H9 (cell line): ENCODE results near the gene SPRED2. TPM values are rescaled to one million over a fixed set of nuclear protein-coding genes. Genes with fewer than 3 reads are reported as not detected.

Source experiments
- DNase-seq: peaks from one replicate; pipeline ENCODE4 v3.0.0-alpha.2; 2017
- H2AFZ ChIP-seq: one replicate; pipeline ENCODE4 v1.6.1; 2013; ENCODE audit warnings: mild to moderate bottlenecking, low read length, control low read depth, moderate library complexity
- H2AK5ac ChIP-seq: 2 replicates; pipeline ENCODE4 v1.6.1; 2013; ENCODE audit warnings: low read length, control low read depth, mixed read lengths; ENCODE audit not compliant: insufficient read length
- H2BK120ac ChIP-seq: one replicate; pipeline ENCODE4 v1.6.1; 2013; ENCODE audit warnings: low read depth, mild to moderate bottlenecking, low read length, control low read depth, inconsistent platforms; ENCODE audit not compliant: poor library complexity, severe bottlenecking
- H2BK12ac ChIP-seq: 2 replicates; pipeline ENCODE4 v1.6.1; 2013; ENCODE audit warnings: low read length, control low read depth, mixed read lengths, low read depth; ENCODE audit not compliant: insufficient read length
- H2BK15ac ChIP-seq: 2 replicates; pipeline ENCODE4 v1.6.1; 2013; ENCODE audit warnings: low read depth, low read length, control low read depth
- H2BK20ac ChIP-seq: one replicate; pipeline ENCODE4 v1.6.1; 2013; ENCODE audit warnings: low read depth, mild to moderate bottlenecking, low read length, control low read depth, inconsistent platforms; ENCODE audit not compliant: poor library complexity, severe bottlenecking
- H2BK5ac ChIP-seq: 2 replicates; pipeline ENCODE4 v1.6.1; 2013; ENCODE audit warnings: low read length, control low read depth, mixed read lengths; ENCODE audit not compliant: insufficient read length
- H3K14ac ChIP-seq: 2 replicates; pipeline ENCODE4 v1.6.1; 2013; ENCODE audit warnings: low read length, control low read depth; ENCODE audit not compliant: insufficient read depth
- H3K18ac ChIP-seq: 2 replicates; pipeline ENCODE4 v1.6.1; 2013; ENCODE audit warnings: low read depth, mild to moderate bottlenecking, mixed read lengths, low read length, control low read depth; ENCODE audit not compliant: insufficient read length
- H3K23ac ChIP-seq: 2 replicates; pipeline ENCODE4 v1.6.1; 2013; ENCODE audit warnings: low read length, control low read depth, mixed read lengths, low read depth; ENCODE audit not compliant: insufficient read length
- H3K23me2 ChIP-seq: 2 replicates; pipeline ENCODE4 v1.6.1; 2013; ENCODE audit warnings: low read depth, mild to moderate bottlenecking, mixed read lengths, low read length, control low read depth; ENCODE audit not compliant: insufficient read length, poor library complexity, severe bottlenecking
- H3K27ac ChIP-seq: 2 replicates; pipeline ENCODE4 v1.5.1; 2013; ENCODE audit warnings: low read length, control low read depth, mixed read lengths, low read depth; ENCODE audit not compliant: insufficient read length
- H3K27me3 ChIP-seq: 2 replicates; pipeline ENCODE4 v1.6.1; 2013; ENCODE audit warnings: low read length, control low read depth, inconsistent platforms; ENCODE audit not compliant: insufficient read depth
- H3K4ac ChIP-seq: 2 replicates; pipeline ENCODE4 v1.6.1; 2013; ENCODE audit warnings: low read depth, mild to moderate bottlenecking, control low read depth, inconsistent platforms, low read length, moderate library complexity
- H3K4me1 ChIP-seq: 2 replicates; pipeline ENCODE4 v1.6.1; 2013; ENCODE audit warnings: low read length, control low read depth, inconsistent platforms; ENCODE audit not compliant: insufficient read depth
- H3K4me2 ChIP-seq: 2 replicates; pipeline ENCODE4 v1.6.1; 2013; ENCODE audit warnings: low read length, control low read depth, mixed read lengths; ENCODE audit not compliant: insufficient read length, insufficient read depth
- H3K56ac ChIP-seq: 2 replicates; pipeline ENCODE4 v1.6.1; 2013; ENCODE audit warnings: low read depth, mild to moderate bottlenecking, mixed read lengths, low read length, control low read depth; ENCODE audit not compliant: insufficient read length
- H3K79me1 ChIP-seq: 2 replicates; pipeline ENCODE4 v1.6.1; 2013; ENCODE audit warnings: low read depth, mild to moderate bottlenecking, moderate library complexity, low read length, control low read depth, inconsistent platforms; ENCODE audit not compliant: insufficient read depth, poor library complexity, severe bottlenecking
- H3K79me2 ChIP-seq: 2 replicates; pipeline ENCODE4 v1.6.1; 2013; ENCODE audit warnings: low read length, control low read depth, inconsistent platforms; ENCODE audit not compliant: insufficient read depth
- H3K9ac ChIP-seq: 2 replicates; pipeline ENCODE4 v1.6.1; 2013; ENCODE audit warnings: low read length, control low read depth, mixed read lengths; ENCODE audit not compliant: insufficient read length; ENCODE audit errors: extremely low read depth
- H3K9me3 ChIP-seq: one replicate; pipeline ENCODE4 v1.6.1; 2013; ENCODE audit warnings: low read depth, low read length, inconsistent platforms; ENCODE audit not compliant: control insufficient read depth
- H3T11ph ChIP-seq: one replicate; pipeline ENCODE4 v1.6.1; 2013; ENCODE audit warnings: mild to moderate bottlenecking, low read length, control low read depth, inconsistent platforms
- H4K20me1 ChIP-seq: one replicate; pipeline ENCODE4 v1.6.1; 2013; ENCODE audit not compliant: control insufficient read depth, insufficient read length, insufficient read depth
- H4K5ac ChIP-seq: 2 replicates; pipeline ENCODE4 v1.6.1; 2013; ENCODE audit warnings: low read depth, mild to moderate bottlenecking, mixed read lengths, low read length, control low read depth; ENCODE audit not compliant: insufficient read length
- H4K8ac ChIP-seq: replicated peaks from 2 replicates; pipeline ENCODE4 v1.6.1; 2013; ENCODE audit warnings: low read length, control low read depth, mixed read lengths, low read depth; ENCODE audit not compliant: insufficient read length
- H4K91ac ChIP-seq: 2 replicates; pipeline ENCODE4 v1.6.1; 2013; ENCODE audit warnings: low read depth, mild to moderate bottlenecking, moderate library complexity, mixed read lengths, low read length, control low read depth; ENCODE audit not compliant: insufficient read length
- H3K27ac Mint-ChIP-seq, 3 experiments: 2 replicates in 2 of 3; 3 replicates in 1 of 3; pipeline ENCODE4 v1.8.0; 2020 to 2021; ENCODE audit warnings: mixed read lengths in 3 of 3, mild to moderate bottlenecking in 1 of 3, moderate library complexity in 1 of 3
- H3K27me3 Mint-ChIP-seq: 2 replicates; pipeline ENCODE4 v1.8.0; 2021; ENCODE audit warnings: low read depth, mild to moderate bottlenecking, moderate library complexity, mixed read lengths
- H3K36me3 Mint-ChIP-seq, 3 experiments: 2 replicates in 2 of 3; 3 replicates in 1 of 3; pipeline ENCODE4 v1.8.0; 2020 to 2021; ENCODE audit warnings: low read depth in 3 of 3, mixed read lengths in 3 of 3; ENCODE audit not compliant: insufficient read depth in 1 of 3
- H3K4me1 Mint-ChIP-seq, 2 experiments: 2 replicates each; pipeline ENCODE4 v1.8.0; 2020; ENCODE audit warnings: mixed read lengths in 2 of 2
- H3K4me3 Mint-ChIP-seq, 2 experiments: 2 replicates in 1 of 2; 3 replicates in 1 of 2; pipeline ENCODE4 v1.8.0; 2020 to 2021; ENCODE audit warnings: mild to moderate bottlenecking in 2 of 2, mixed read lengths in 2 of 2, moderate library complexity in 1 of 2
- H3K9me3 Mint-ChIP-seq, 2 experiments: 2 replicates in 1 of 2; 3 replicates in 1 of 2; pipeline ENCODE4 v1.8.0; 2020; ENCODE audit warnings: mild to moderate bottlenecking in 2 of 2, mixed read lengths in 2 of 2, moderate library complexity in 1 of 2
- CTCF ChIP-seq: fragments of 200-600 bp; sonication (generic); conservative IDR thresholded peaks from 3 replicates; pipeline ENCODE4 v1.8.0; 2021; ENCODE audit warnings: antibody characterized with exemption, mild to moderate bottlenecking
- WGBS: extraction: QIAGEN DNeasy Blood & Tissue Kit; methylation state at CpG from one replicate; pipeline ENCODE4 v1.1.7; 2013; ENCODE audit warnings: missing lambda C conversion rate, low lambda C conversion rate, mixed read lengths; ENCODE audit not compliant: insufficient read length; ENCODE audit errors: extremely low coverage; 5-methylcytosine and 5-hydroxymethylcytosine counted together
- total RNA-seq: library from RNA; stranded (reverse); gene quantifications from 2 replicates; pipeline ENCODE4 v1.2.1, GENCODE V29; 2021

The SPRED2 gene
- total RNA-seq, 1 experiment from 2014 or later = 23.5 TPM

GRCh38 chr2:65477590-65477989 is 45.2 kb upstream of the SPRED2 start:
- H3K27me3 ChIP-seq = no peaks in the 10 kb centered on the region
- H4K91ac ChIP-seq = no peak overlapping the region
- H3K79me2 ChIP-seq = no peaks in the 10 kb centered on the region
- H2AK5ac ChIP-seq = no peak overlapping the region
- H3K56ac ChIP-seq = no peak overlapping the region
- no peak overlapping the region for H2BK20ac ChIP-seq
- no peak overlapping the region for H4K5ac ChIP-seq
- H3K23ac ChIP-seq = no peak overlapping the region
- H3K14ac ChIP-seq = no peak overlapping the region
- H3T11ph ChIP-seq = no peak overlapping the region
- no peak overlapping the region for H2AFZ ChIP-seq
- Mint-ChIP-seq H3K27me3 (peaks cover 35% of the 10 kb centered on the region), H3K9me3 (no peaks in the 10 kb centered on the region; a peak in 1 of 5 replicates), H3K4me3 (no peak overlapping the region), H3K4me1 (peaks cover 8 to 9% of the 10 kb centered on the region in 2 experiments; a peak in 3 of 4 replicates), H3K27ac (no peak overlapping the region), H3K36me3 (no peaks in the 10 kb centered on the region)
- no peak overlapping the region for H3K4me2 ChIP-seq
- WGBS = no CpG with 5 or more reads among the region's 4 CpGs
- H3K4ac ChIP-seq = no peak overlapping the region
- no peak overlapping the region for H3K9ac ChIP-seq
- H3K23me2 ChIP-seq = no peaks in the 10 kb centered on the region
- DNase-seq = no peak
- no peak overlapping the region for H2BK5ac ChIP-seq
- no peak overlapping the region for H3K18ac ChIP-seq
- no peak overlapping the region for H3K27ac ChIP-seq
- H2BK120ac ChIP-seq = no peak overlapping the region
- no peak overlapping the region for H2BK15ac ChIP-seq
- H4K8ac ChIP-seq = no peak overlapping the region
- no peak for TF ChIP-seq CTCF
- no peaks in the 10 kb centered on the region for H3K79me1 ChIP-seq
- no peaks in the 10 kb centered on the region; the same call in 1 of the 2 replicates for H3K4me1 ChIP-seq
- H4K20me1 ChIP-seq = no peaks in the 10 kb centered on the region
- no peak overlapping the region for H2BK12ac ChIP-seq
- no peaks in the 10 kb centered on the region for H3K9me3 ChIP-seq
